ENCODE measurements around the gene UST.
"Not testable (repeated sequence)": the region's sequence is repeated elsewhere in the genome, so short reads cannot be mapped to it uniquely, and the experiment has no call there.

Gene UST

GRCh38 chr6:148905901-148906300 lies 159.1 kb downstream of the UST start:
- DNase-seq = no peak

DNA sequence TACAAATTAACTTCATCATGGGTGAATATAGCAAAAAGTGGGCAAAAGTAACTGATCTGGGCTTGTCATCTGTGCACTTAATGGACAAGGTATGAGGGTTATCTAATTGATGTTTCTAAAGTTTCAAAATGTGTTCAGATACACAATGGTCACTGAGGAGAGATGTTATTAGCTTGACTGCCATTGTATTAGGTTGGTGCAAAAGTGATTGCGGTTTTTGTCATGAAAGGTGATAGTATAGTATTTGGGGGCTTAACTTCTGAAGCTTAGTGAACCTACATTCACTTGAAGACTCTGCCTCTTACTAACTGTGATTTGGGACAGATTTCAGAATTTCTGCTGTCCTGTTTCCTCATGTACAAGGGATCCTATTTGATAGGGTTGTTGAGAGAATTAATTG lies 159.6 kb downstream of the UST start:
- no peak for DNase-seq

- no peak for DNase-seq
Observed at GRCh38 chr6:148907573-148907972, 160.7 kb downstream of the UST start.

DNA sequence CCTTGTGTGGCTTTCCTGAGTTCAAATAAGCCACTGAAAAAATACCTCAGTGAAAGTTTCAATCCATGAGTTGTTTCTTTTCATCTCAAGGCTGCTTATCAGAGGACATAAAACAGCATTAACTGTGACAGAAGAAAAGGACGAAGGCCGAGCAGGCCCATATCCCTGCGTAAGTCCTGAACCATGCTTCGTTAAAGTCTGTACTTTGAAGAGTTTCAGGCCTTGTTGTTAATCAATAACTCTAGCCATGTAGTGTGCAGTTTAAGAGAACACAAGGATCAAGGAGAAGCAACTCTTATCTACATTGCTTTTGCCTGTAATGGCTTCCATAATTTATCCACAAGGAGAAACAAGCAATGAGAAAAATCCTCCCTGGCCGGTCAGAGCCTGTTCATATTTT lies 165.4 kb downstream of the UST start:
- DNase-seq = no peak

- no peak for DNase-seq
Observed at GRCh38 chr6:148915810-148916209, 169.0 kb downstream of the UST start.

GRCh38 chr6:148916485-148916884 lies 169.7 kb downstream of the UST start:
- DNase-seq = not testable (repeated sequence)

GRCh38 chr6:148924226-148925012 lies 177.6 kb downstream of the UST start:
- no peak for DNase-seq

DNA sequence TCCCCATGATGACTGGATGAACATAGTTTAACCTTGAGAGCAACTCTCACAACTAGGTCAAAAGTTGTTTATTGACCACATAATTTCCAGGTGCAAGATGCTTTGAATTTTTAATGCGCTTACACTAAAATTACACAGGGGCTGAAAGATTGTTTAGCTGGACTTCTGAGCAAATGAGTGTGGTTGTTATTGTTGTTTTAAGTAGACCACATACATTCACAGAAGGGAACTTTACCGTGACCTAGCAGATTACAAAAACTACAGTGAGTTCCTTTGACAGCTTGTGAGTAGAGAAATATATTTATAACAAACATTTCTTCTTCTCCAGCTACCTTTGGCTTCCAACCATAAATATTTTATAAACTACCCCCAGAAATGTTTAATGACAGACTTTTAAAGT lies 178.9 kb downstream of the UST start:
- no peak for DNase-seq

DNA sequence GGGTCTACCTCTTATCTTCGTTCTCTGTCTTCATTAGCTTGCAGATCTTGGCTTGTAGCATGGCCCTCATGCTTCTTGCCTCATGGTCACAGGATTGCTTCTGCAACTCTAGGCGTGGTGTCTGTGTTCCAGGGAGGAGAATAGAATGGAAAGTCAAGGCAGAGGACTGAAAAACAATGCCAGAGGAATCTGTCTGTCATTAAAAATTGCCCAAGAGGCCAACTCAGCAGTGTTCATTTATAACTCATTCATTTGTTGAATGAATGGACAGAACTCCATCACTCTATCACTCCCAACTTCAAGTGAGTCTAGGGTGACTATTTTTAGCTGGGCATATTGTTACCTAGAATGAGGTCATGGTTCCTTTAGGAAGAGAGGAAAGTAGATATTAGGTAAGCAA lies 179.6 kb downstream of the UST start:
- DNase-seq = no peak

DNA sequence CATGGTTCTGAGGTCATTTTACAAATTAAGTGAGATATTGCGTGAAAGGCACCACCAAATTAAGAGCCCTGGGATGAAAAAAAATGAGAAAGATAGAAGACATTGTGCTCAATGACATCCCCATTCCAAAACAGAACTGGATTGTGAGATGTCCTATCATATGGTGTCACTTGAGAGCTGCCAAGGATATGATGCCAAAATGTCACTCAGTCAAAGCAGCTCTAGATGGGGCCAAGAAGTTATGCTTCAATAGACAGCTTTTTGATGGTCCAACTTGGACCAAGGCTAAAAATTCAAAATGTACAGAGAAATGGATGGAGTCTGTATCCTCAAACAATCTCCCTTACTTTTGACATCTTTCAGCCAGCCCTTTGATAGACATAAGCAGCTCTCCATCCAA lies 180.8 kb downstream of the UST start:
- no peak for DNase-seq

DNA sequence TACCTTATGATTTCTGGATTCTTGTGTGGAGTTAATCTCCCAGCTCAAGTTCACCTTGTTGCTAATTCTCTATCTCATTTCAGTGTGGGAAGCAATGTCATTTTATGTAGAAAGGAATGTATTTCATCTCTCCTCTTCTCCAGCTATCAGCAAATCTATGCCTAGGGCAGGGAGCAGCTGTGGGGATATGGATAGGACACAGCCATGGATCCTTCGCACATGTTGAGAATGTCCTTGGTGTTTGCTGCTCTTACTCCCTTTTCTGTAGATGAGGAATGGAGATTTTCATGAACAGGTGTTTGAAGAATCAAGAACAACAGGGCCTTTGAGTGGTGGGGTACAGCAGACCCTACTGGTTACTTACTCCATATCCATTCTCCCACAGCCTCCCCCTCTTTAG lies 182.0 kb downstream of the UST start:
- no peak for DNase-seq

- no peak for DNase-seq
Observed at GRCh38 chr6:148932208-148932607, 185.4 kb downstream of the UST start.

DNA sequence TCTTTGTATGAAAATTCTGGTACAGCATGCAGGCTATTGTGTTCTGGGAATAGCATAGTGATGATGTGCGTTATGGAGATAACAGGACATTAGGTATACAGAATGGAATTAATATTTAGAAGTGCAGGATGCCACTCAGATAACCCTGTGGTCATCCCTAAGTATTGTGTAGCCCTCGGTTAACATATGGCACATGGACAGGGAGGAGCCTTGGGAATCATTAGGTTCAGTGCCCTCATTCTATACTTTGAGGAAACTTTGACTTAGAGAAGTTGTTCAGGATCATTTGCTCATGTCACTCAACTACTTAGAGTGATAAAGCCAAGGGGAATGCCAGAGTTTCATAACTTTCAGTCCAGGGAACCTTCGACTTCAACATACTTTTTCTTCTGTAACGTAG lies 185.9 kb downstream of the UST start:
- no peak for DNase-seq

- no peak for DNase-seq
Observed at GRCh38 chr6:148934539-148934938, 187.7 kb downstream of the UST start.

DNA sequence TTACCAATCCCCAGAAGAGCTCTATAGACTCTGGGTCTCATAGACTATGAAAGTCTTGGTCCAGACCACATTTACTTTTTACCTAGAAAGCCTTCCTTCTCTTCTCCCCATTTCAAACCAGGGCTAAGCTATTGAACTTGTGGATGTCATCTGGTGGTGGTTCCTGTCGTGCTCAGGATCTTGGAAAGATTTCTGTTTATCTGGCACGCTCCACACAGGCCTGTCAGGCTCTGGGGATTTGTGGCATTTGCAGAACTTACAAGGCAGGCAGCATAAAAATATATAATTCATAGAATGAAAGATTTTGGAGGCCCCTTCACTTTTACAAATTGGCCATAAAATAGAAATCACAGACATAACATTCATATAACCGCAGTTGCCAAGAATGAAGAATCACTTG lies 188.1 kb downstream of the UST start:
- DNase-seq = no peak

DNA sequence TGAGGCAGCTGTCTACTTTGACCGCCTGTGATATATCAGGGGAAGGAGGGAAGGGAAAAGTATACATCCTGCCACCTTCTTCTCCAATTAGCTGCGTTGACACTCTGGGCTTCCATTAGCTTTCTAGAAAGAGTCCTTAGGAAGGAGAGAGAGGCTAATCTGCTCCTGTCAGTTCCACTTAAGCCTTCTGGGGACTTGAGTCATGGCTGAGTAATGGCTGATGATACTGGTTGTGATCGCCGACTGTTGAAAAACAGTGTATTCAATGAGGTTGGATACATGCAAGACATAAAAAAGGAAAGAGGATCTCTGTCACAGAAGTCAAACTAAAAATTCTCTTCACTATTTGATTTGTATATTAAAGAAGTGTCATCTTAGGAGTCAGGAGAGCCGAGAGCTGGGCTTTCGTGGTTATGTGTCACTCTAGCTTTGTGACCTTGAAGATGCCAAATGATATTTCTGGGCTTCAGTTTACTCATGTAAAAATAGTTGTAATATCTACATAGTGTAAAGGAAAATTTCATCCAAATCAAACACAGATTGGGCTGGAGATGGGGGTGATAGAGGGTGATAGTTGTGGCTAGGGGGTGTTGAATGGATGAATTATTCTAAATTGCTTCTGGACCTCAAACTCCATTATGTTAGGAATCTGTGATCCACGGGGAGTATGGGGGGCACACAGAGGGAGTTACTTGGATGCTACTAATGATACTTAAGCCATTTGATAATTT lies 189.0 kb downstream of the UST start:
- DNase-seq = no peak

GRCh38 chr6:148943451-148943850 lies 196.6 kb downstream of the UST start:
- no peak for DNase-seq

DNA sequence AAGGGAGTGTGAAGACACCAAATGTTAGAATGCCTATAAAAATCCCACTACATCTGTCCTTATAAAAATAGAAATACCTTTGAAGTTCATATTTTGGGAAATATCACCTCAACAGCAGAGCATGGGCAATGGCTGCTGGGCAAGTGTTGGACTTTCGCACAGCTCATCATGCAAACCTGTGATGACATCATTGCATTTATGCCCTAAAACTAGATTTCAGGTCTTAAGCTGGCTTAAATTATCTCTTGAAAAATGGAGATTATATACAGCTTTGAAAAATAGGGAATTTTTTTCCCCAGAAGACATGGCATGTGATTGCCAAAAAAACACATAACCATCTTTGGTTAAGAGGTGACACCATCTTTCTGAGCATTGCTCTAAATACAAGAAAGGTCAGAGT lies 197.8 kb downstream of the UST start:
- DNase-seq = no peak

GRCh38 chr6:148945301-148946021 lies 198.6 kb downstream of the UST start:
- no peak for DNase-seq

DNA sequence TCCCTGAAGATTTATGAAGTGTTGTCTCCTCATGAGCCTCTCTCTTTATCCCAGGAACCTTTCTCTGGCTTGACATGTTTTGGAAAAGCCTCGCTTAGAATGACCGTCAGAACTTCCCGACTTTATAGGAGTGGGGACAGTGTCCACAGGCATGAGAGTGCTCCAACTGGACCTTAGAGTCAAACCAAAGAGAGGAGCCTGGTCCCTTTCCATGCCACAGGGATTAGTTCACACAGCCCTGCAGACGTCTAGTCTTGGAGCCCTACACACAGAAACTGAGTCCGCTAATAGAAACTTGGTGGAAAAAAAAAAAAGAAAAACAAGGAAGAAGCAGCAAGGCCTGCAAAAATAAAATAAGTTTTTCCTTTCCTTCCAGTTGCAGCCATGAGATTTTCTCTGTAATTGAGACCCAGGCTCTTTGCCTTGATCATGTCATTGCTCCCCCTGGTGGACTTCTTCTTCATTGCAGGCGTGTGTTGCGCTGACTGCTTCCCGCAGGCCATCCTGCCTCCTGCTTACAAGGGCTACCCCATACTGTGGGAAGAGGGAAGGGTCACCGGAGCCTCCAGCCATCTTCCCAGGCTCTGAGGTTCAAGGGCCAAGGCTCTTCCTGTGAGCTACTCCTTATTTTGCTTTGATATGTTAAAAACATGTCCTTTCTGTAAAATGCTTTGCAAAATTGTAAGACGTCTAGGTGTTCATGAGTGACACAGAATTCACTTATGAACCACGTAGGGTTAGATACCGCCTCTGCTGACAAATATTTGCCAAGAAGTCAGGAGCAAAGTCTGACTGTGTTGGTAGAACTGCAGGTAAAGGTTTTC lies 201.0 kb downstream of the UST start:
- DNase-seq = peak; percentile 75

DNA sequence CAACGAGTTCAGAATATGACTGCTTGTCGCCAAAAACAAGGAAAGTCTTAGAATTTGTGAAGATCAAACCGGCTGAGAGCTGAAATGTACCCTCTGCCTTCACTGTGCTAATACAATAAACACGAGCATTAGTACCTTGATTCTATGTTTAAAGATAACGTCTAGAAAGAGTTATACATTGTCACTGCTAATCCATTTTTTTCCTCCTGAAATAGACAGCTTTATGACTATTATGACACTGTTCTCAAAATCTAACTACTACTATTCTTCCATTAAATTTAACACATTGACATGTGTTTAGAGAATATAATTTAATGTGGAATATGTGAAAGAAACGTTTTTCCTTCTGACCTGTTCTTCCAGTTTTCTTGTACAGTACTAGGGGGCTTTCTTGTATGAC lies 204.8 kb downstream of the UST start:
- DNase-seq = no peak

- no peak for DNase-seq
Observed at GRCh38 chr6:148952147-148953035, 205.6 kb downstream of the UST start.
